Measurements from ENCODE around the gene ATP5ME.

Gene ATP5ME

DNA sequence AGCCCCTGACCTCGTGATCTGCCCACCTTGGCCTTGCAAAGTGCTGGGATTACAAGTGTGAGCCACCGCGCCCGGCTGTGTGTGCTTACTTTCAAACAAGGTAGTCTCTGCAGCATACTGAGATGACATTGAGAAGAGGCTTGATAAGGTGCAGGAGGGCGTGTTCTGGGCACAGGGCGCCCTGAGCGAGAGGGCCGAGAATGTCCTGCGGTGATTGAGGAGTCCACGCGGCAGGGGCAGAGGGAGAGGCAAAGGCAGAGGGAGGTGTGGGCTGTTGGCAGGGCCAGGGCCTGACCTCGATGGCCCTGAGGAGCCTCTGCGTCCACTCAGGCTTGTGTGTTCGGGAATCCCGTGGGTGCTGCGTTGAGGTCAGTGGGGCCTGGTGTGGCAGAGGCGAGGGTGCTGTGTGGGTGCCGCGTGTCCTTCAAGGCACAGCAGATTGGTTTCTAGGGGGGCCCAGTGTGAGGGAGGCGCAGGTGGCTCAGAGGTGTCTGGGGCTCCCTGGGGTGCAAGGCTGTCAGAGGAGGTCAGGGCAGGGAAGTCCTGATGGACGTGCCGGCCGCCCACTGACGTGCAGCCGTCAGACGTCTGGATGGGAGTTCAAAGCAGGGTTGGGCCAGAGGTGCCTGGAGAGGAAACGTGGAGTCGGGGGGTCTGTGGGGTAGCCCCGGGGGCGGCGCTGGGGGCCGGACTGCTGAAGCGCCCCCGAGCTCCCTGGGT is 43.7 kb upstream of the ATP5ME start:
- TF ChIP-seq, protein P1, sequence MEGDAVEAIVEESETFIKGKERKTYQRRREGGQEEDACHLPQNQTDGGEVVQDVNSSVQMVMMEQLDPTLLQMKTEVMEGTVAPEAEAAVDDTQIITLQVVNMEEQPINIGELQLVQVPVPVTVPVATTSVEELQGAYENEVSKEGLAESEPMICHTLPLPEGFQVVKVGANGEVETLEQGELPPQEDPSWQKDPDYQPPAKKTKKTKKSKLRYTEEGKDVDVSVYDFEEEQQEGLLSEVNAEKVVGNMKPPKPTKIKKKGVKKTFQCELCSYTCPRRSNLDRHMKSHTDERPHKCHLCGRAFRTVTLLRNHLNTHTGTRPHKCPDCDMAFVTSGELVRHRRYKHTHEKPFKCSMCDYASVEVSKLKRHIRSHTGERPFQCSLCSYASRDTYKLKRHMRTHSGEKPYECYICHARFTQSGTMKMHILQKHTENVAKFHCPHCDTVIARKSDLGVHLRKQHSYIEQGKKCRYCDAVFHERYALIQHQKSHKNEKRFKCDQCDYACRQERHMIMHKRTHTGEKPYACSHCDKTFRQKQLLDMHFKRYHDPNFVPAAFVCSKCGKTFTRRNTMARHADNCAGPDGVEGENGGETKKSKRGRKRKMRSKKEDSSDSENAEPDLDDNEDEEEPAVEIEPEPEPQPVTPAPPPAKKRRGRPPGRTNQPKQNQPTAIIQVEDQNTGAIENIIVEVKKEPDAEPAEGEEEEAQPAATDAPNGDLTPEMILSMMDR (IDR thresholded peaks at IDR 0.05; ENCODE audit: low read depth, low read length) = no peak
- DNase-seq (ENCODE audit: extremely low read depth, low read depth) = no peak

DNA sequence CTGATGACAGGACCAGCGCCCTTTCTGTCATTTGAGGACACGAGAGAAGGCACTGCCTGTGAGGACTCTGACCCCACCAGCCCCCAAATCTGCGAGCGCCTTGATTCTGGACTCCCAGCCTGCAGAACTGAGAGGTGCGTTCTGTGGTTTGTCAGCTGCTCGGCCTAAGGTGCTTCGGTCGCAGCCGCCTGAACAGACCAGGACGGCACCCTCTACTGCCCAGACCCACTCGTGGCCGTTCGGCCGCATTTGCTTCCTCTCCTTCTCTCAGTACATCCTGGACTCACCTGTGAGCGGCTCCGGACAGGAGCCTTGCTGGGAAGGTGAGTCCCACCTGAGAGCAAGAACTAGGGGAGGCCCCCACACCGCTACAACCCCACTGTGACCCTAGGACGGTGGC is 40.0 kb upstream of the ATP5ME start:
- TF ChIP-seq, protein P1 (IDR thresholded peaks at IDR 0.05; ENCODE audit: low read depth, low read length) = no peak
- no peak for DNase-seq (ENCODE audit: extremely low read depth, low read depth)

DNA sequence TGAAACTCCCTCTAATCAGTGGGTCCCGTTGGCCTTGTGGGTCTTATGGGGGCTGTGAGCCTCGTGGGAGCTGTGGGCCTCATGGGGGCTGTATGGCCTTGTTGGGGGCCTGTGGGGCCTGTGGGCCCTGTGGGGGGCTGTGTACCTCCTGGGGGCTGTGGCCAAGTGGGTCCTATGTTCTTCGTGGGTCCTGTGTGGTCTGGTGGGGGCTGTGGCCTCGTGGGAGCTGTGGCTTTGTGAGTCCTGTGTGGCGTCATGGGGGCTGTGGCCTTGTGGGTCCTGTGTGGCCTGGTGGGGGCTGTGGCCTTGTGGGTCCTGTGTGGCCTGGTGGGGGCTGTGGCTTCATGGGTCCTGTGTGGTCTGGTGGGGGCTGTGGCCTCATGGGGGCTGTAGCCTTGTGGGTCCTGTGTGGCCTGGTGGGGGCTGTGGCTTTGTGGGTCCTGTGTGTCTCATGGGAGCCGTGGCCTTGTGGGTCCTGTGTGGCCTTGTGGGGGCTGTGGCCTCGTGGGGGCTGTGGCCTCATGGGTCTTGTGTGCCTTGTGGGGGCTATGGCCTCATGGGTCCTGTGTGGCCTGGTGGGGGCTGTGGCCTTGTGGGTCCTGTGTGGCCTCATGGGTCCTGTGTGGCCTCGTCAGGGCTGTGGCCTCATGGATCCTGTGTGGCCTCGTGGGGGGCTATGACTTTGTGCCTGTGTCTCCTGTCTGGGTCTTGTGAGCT is 39.0 kb upstream of the ATP5ME start:
- TF ChIP-seq, protein P1 (IDR thresholded peaks at IDR 0.05; ENCODE audit: low read depth, low read length) = no peak
- DNase-seq (ENCODE audit: extremely low read depth, low read depth) = no peak

DNA sequence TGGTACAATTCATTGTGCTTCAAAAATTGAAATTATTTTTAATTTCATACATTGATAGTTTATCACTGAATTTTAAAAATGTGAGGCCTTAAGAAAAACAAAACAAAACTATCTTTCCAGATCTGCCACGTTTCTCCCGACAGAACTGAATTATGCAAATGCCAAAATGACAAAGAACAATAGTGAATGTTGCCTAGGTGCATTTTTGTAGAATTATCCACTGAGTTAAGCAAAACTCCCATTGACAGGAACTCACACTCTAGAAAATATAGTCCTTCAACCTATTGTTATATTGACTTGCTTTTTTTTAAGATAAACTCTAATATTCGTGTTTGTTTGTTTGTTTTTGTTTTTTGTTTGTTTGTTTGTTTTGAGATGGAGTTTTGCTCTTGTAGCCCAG is 38.0 kb upstream of the ATP5ME start:
- no peak for DNase-seq (ENCODE audit: extremely low read depth, low read depth)
- TF ChIP-seq, protein P1 (IDR thresholded peaks at IDR 0.05; ENCODE audit: low read depth, low read length) = no peak

DNA sequence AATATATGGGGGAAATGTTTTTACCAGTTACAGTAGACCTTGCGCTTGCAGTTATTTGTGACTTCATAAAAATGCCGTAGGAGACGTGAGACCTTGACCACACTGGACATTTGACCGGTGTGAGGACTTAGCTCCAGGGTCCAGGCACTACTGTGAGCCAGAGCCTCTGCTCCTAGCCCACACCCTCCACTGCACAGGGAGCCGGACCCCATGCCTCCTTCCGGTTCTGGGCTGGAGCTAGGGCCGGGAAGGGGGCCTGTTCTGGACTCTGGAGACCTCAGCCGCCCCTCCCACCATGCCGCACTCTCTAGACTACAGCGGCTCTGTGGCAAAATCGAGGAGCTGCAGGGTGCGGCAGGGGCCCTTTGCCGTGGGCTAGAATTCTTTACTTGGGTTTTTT is 36.8 kb upstream of the ATP5ME start:
- no peak for DNase-seq (ENCODE audit: extremely low read depth, low read depth)
- TF ChIP-seq, protein P1 (IDR thresholded peaks at IDR 0.05; ENCODE audit: low read depth, low read length) = no peak

DNA sequence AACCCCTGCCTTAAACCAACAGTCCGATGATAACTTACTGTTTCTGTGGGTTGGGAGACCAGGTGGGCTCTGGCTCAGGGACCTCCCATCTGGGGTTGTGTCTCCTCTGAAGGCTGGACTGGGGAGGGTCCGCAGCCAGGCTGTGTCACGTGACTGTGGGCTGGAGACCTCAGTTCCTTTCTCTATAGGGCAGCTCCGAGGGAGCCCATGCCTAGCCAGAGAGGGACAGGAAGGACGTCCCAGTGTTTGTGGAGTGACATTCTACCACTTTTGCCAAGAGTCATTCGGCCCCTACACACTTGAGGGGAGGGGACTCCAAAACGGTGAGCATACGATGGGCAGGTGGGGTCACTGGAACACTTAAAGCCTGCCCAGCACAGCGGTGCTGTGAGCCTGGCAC is 36.0 kb upstream of the ATP5ME start:
- TF ChIP-seq, protein P1 (IDR thresholded peaks at IDR 0.05; ENCODE audit: low read depth, low read length) = no peak
- no peak for DNase-seq (ENCODE audit: extremely low read depth, low read depth)

DNA sequence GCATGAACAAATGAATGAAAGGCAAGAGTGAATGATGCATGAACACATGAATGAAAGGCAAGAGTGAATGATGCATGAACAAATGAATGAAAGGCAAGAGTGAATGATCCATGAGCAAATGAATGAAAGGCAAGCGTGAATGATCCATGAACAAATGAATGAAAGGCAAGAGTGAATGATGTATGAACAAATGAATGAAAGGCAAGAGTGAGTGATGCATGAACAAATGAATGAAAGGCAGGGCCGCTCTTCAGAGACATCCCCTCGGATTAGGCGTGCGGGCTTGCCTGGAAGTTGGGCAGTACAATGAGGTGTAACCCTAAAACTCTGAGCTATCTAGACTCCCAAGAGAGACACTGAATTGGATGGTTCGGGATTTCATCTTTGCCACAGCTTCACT is 35.3 kb upstream of the ATP5ME start:
- DNase-seq (ENCODE audit: extremely low read depth, low read depth) = no peak
- TF ChIP-seq, protein P1 (IDR thresholded peaks at IDR 0.05; ENCODE audit: low read depth, low read length) = no peak

Data from AG09319 (cell line).